ENCODE data around the gene PAX8.

The PAX8 gene

GRCh38 chr2:113278073-113278741 is 514 bp downstream of the PAX8 start:
- POLR2A ChIA-PET: no interaction called here
- H3K9me3 ChIP-seq (ENCODE audit: control insufficient read depth, insufficient read depth, low read depth, low read length): no peaks in the 10 kb centered on the region
- H3K4me1 ChIP-seq (ENCODE audit: control insufficient read depth, insufficient read depth, low read length): no peaks in the 10 kb centered on the region
- H3K4me3 ChIP-seq (ENCODE audit: low read depth, low read length): no peak overlapping the region
- no peaks in the 10 kb centered on the region for H3K36me3 ChIP-seq (ENCODE audit: control insufficient read depth in 2 of 2, insufficient read depth in 1 of 2, low read length in 2 of 2)
- TF ChIP-seq ZBTB21 (tag by site-specific recombination; IDR thresholded peaks at IDR 0.05) (no peak), ZNF548 (tag by site-specific recombination; IDR thresholded peaks at IDR 0.05) (no peak), ZFP41 (tag by site-specific recombination; IDR thresholded peaks at IDR 0.05; ENCODE audit: borderline replicate concordance) (no peak), ZNF624 (tag by site-specific recombination; IDR thresholded peaks at IDR 0.05) (no peak), ZNF518A (tag by site-specific recombination; conservative IDR thresholded peaks at IDR 0.05; ENCODE audit: low read depth) (no peak)
- CTCF ChIA-PET: interaction anchor here (0.7 kb wide), 1 partner anchor 11 kb away, joined by 3 read pairs; no protein-coding TSS in a partner anchor
- no peak overlapping the region for H3K27ac ChIP-seq (ENCODE audit: extremely low read depth, low read depth, low read length)

- POLR2A ChIA-PET: no interaction called here
Measured at GRCh38 chr2:113277474-113278072, 1.1 kb downstream of the PAX8 start.

GRCh38 chr2:113276761-113277425 is 1.8 kb downstream of the PAX8 start:
- TF ChIP-seq TRIM28 (IDR thresholded peaks at IDR 0.05; ENCODE audit: borderline replicate concordance, low read length) (no peak), YY1 (tag by site-specific recombination; IDR thresholded peaks at IDR 0.05) (no peak), ZNF658 (tag by site-specific recombination; IDR thresholded peaks at IDR 0.05) (no peak), ZNF473 (tag by site-specific recombination; IDR thresholded peaks at IDR 0.05) (no peak), ZNF561 (tag by site-specific recombination; IDR thresholded peaks at IDR 0.05; ENCODE audit: borderline replicate concordance) (no peak), HOXC10 (CRISPR knock-in tag; IDR thresholded peaks at IDR 0.05) (no peak)
- no peaks in the 10 kb centered on the region for H3K4me1 ChIP-seq (ENCODE audit: control insufficient read depth, insufficient read depth, low read length)
- no peaks in the 10 kb centered on the region for H3K9me3 ChIP-seq (ENCODE audit: control insufficient read depth, insufficient read depth, low read depth, low read length)
- POLR2A ChIA-PET: no interaction called here
- CTCF ChIA-PET: interaction anchor here (0.6 kb wide), 1 partner anchor 28 kb away, joined by 3 read pairs; no protein-coding TSS in a partner anchor
- H3K27ac ChIP-seq (ENCODE audit: extremely low read depth, low read depth, low read length): no peak overlapping the region
- H3K36me3 ChIP-seq (ENCODE audit: control insufficient read depth in 2 of 2, insufficient read depth in 1 of 2, low read length in 2 of 2): no peaks in the 10 kb centered on the region
- no peak overlapping the region for H3K4me3 ChIP-seq (ENCODE audit: low read depth, low read length)

More at GRCh38 chr2:113277474-113278072, 1.1 kb downstream of the PAX8 start:
- CTCF ChIA-PET: interaction anchor here (0.7 kb wide), 1 partner anchor 10 kb away, joined by 3 read pairs; no protein-coding TSS in a partner anchor
- Histone ChIP-seq H3K36me3 (ENCODE audit: control insufficient read depth in 2 of 2, insufficient read depth in 1 of 2, low read length in 2 of 2) (no peaks in the 10 kb centered on the region), H3K27ac (ENCODE audit: extremely low read depth, low read depth, low read length) (no peak overlapping the region), H3K9me3 (ENCODE audit: control insufficient read depth, insufficient read depth, low read depth, low read length) (no peaks in the 10 kb centered on the region), H3K4me3 (ENCODE audit: low read depth, low read length) (no peak overlapping the region), H3K4me1 (ENCODE audit: control insufficient read depth, insufficient read depth, low read length) (no peaks in the 10 kb centered on the region)
- no peak for TF ChIP-seq ZBTB17 (tag by site-specific recombination; IDR thresholded peaks at IDR 0.05)
- no peak for TF ChIP-seq ZNF596 (tag by site-specific recombination; IDR thresholded peaks at IDR 0.05)
